NCI-H526 treated with DMSO at 0.1 percent for 48 hours (cell line): ENCODE measurements around the gene SET.
"Not testable (repeated sequence)": the region's sequence is repeated elsewhere in the genome, so short reads cannot be mapped to it uniquely, and the experiment has no call there.

Experiments used
- DNase-seq: peaks from one replicate; lab custom pipeline; 2025; lab: John Stamatoyannopoulos, UW

The SET gene, protein sequence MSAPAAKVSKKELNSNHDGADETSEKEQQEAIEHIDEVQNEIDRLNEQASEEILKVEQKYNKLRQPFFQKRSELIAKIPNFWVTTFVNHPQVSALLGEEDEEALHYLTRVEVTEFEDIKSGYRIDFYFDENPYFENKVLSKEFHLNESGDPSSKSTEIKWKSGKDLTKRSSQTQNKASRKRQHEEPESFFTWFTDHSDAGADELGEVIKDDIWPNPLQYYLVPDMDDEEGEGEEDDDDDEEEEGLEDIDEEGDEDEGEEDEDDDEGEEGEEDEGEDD

DNA sequence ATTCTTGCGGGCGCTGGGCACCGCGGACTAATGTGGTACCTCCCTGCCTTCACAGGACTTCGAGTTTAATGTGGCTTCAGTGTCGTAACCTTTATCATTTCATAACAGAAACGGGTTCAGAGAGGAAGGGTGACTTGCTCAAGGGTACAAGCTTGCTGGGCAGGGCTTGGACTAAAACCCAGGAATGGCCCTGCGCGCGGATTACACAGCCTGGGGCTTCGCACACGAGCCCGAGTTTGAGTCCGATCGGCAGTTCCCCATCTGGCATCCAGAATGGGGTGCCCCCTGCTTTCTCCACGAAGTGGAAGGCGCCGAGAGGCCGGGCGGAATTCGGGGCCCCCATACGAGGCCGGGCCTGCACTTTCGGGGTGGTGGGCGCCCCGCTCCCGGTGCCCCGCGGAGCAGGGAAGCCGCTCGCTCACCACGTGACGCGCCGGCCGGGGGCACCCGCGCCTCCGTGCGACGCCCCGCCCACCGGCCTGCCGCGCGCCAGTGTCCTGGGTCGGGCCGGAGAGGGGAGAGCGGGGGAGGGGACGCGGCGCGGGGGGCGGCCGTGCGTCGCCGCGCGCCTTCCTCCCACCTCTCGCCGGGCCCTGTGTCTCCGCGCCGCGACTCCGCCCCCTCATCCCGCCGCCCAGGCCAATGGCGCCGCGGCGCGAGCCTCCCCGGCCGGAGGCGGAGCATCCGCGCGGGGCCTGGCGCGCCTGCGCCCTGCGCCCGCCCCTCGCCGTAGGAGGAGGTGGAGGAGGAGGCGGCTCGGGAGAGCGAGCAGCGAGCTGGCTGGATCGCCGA lies at the start of gene SET:
Gene SET (plus strand): TSS at position 722 of the 792 bp plus-strand sequence. CDS start 361 bp downstream, outside the sequence.
- DNase-seq, result peak; percentile 89

GRCh38 chr9:128640603-128641002 lies 48.4 kb upstream of the SET start:
- no peak for DNase-seq

GRCh38 chr9:128642675-128643245 lies 46.3 kb upstream of the SET start:
- no peak for DNase-seq

GRCh38 chr9:128643519-128644300 lies 45.3 kb upstream of the SET start:
- DNase-seq, result no peak

GRCh38 chr9:128648206-128648605 lies 40.8 kb upstream of the SET start:
- not testable (repeated sequence) for DNase-seq

GRCh38 chr9:128651798-128652197 lies 37.2 kb upstream of the SET start:
- DNase-seq, result no peak

GRCh38 chr9:128653908-128654307 lies 35.1 kb upstream of the SET start:
- no peak for DNase-seq

DNA sequence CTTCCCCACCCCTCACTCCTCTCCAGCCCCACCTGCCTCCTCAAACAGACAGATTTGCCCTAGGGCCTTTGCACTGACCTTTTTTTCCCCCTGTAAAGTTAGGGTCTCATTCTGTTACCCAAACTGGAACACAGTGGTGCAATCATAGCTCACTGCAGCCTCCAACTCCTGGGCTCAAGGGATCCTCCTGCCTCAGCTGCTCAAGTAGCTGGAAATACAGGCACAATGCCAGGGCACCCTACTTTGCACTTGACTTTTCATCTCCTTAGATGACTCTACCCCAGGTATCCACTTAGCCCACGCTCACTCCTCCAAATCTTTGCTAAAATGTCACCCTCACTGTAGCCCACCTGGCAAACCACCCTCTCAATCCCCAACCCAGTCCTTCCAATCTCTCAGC lies 34.5 kb upstream of the SET start:
- no peak for DNase-seq

DNA sequence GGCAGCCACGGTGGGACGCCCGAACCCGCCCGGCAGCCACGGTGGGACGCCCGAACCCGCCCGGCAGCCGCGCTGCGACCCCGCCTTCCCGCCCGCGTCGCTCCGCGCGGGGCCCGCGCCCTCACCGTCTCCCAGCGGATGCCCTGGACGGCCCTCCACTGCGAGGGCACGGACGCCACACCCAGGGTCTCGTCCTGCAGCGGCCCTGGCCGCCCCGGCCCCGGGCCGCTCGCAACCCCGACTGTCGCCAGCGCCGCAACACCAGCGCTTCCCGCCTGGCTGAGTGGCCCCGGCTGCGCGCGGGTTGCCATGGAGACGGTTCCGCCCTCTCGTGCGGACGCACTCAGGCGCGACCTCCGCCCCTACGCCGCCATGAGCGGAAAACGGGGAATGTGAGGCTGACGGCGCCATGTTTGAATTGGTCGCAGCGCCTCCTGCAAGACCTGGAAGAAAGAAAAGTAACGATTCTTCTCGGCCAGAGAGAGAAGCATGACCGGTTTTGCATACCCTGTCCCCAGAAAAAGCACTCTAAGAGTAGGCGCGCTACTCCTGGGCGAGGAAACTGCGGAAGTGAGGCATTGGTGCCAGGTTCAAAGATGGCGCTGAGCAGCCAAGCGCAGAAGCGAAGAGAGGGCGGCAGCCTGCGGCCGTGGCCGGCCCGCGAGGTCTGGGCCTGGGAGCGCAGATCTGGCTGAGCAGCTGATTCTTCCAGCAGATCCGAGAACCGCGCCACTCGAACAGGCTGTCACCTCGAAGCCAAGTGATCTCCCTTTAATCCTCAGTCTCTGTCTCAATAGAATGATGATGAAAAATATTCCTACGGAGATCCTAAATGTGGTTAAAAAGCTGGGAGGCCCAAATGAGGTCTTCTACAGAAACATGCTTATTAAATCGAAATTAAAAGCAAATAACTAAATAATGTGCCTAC lies 32.3 kb upstream of the SET start, which contains the start of gene DYNC2I2:
Gene DYNC2I2 (minus strand): TSS at position 432 of the 928 bp plus-strand sequence. CDS start 121 bp downstream, at position 311.
- peak; percentile 90 for DNase-seq

DNA sequence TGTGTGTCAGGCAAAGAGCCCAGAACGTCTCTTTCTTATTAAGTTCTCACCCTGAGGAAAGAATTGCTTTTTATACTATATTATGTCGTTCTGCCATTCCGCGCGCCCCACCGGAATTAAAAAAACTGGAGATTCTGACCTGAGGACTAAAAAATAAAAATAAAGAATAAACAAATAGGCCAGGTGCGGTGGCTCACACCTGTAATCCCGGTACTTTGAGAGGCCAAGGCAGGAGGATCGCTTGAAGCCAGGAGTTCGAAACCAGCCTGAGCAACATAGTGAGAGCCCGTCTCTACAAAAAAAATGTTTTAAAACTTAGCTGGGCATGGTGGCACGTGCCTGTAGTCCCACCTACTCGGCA lies 31.7 kb upstream of the SET start:
- DNase-seq, result no peak

GRCh38 chr9:128657796-128658195 lies 31.2 kb upstream of the SET start:
- DNase-seq, result no peak

DNA sequence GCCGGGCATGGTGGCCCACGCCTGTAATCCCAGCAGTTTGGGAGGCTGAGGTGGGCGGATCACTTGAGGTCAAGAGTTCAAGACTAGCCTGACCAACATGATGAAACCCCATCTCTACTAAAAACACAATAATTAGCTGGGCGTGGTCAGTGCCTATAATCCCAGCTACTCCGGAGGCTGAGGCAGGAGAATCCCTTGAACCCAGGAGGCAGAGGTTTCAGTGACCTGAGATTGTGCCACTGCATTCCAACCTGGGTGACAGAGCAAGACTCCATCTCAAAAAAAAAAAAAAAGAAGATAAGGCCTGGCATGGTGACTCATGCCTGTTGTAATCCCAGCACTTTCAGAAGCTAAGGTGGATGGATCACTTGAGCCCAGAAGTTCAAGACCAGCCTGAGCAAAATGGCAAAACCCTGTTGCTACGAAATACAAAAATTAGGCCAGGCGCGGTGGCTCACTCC lies 22.5 kb upstream of the SET start:
- not testable (repeated sequence) for DNase-seq

GRCh38 chr9:128669786-128670185 lies 19.2 kb upstream of the SET start:
- DNase-seq, result no peak

- DNase-seq, result no peak
Measured at GRCh38 chr9:128675382-128675781, 13.6 kb upstream of the SET start.

- no peak for DNase-seq
Measured at GRCh38 chr9:128677794-128678193, 11.2 kb upstream of the SET start.

DNA sequence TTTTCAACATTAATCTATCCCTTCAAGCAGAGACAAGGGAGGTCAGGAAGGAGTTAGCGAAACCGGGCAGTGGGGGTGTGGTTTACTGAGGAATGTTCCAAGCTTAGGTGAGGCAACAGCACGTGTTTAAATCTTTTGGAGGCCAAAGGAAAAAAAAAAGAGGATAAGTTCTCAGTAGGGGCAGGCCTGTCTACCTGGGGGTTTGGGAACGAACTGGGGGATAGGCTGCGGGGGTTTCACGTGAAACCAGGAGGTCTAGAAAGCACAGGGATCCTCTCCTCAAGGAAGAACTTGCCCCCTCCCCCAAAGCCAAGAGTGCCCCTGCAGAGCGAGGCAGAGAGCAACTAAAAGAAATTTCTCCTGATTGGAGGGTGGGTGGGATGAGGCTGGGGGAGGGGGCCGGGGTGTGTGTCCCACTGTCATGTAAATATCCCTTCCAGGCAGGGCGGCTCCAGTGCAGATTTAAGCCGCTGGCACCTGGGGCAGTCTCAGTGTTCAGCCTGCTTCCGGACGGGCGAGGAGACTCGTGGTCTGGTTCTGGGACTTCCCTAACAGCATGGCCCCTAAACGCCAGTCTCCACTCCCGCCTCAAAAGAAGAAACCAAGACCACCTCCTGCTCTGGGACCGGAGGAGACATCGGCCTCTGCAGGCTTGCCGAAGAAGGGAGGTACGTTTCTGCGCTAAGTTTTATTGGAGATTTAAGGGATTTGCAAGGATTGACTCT lies 5.5 kb upstream of the SET start:
- DNase-seq, result no peak

- DNase-seq, result no peak
Measured at GRCh38 chr9:128684065-128684324, 5.0 kb upstream of the SET start.

DNA sequence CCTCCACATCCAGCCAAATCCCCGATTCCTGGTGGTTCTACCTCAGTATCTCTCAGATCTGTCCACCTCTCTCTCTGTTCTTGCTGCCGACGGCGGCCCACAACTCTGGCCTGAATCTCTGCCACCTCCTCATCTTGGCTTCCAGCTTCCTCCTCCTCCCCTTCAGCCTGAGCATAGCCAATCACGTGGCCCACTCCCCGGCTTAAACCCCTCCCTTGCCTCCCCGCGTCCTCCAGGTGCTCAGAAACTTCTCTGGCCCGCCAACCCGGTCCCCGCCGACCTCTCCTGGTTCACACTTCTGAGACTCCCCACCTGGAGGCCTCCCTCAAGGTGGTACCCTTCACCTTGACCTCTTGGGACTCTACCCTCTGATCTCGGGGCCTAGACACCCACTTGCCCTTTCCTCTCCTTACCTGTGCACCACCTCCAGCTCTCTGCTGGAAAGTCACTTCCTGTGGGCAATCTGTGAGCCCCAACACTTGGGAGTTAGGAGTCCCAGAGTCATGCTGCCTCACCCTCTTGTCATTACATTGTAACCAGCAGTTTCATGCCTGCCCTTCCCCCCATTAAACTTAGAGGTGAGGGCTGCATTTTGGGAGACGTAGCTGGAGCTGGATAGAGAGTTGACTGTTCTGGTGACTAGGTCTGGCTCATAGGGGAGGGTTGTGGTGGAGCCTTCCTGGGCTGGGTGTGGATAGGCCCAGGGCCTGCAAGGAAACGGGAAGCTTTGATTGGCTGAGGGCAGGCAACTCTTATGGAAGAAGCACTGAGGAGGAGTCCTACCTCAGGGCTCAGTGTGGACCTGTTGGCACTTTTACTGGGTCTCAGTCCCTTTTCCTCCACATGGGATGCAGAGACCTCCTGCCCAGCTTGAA lies 4.5 kb upstream of the SET start:
- DNase-seq, result peak; percentile 61

DNA sequence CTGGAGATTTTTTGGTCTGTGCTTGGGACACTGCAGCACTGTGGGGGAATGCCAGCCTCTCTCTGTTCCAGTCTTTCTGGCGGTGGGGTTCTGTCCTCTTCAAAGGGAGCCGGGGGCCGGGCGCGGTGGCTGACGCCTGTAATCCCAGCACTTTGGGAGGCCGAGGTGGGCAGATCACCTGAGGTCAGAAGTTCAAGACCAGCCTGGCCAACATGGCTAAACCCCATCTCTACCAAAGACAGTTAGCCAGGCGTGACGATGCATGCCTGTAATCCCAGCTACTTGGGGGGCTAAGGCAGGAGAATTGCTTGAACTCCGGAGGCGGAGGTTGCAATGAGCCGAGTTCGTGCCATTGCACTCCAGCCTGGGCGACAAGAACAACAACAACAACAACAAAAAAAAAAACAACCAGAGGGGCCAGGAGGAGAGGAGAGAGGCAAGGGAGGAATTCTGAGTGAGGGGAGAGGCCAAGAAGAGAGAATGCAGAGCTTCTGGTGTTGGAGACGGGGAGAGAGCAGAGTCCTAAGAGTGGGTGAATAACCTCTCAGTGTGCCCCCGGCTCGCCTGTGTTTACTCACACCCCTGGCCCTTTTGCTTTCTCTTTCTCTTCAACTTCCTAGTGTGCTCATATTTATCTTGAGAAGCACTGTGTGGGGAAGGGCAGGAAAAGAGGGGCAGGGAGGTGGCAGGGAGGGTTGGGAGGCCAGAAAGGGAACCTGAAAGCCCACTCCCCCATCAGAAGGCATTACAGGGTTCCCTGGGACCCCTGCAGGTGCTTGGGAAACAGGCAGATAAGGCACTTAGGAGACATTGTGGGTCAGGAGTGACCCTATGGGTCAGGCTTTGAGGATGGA lies 3.2 kb upstream of the SET start:
- no peak for DNase-seq
